Esophagus squamous epithelium (tissue), 5 donors: ENCODE results near the gene ABO. TPM values are rescaled to one million over a fixed set of nuclear protein-coding genes. Genes with fewer than 3 reads are reported as not detected.
"Not testable (repeated sequence)": the region's sequence is repeated elsewhere in the genome, so short reads cannot be mapped to it uniquely, and the experiment has no call there.

Experiments
- DNase-seq: peaks from one replicate; lab custom pipeline; 2025; lab: John Stamatoyannopoulos, UW
- H3K27ac ChIP-seq, 4 donors: fragments of 200-600 bp; sonication (generic); one replicate each; pipeline ENCODE4 v1.5.1; 2016 to 2019; ENCODE audit warnings: mild to moderate bottlenecking in 1 of 4
- H3K27me3 ChIP-seq, 4 donors: fragments of 200-600 bp; sonication (generic); 1 replicate in 3 of 4; 2 replicates in 1 of 4; pipeline versions ENCODE4 v1.5.1 to v1.6.0; 2017 to 2021; ENCODE audit warnings: antibody characterized with exemption in 1 of 4
- H3K36me3 ChIP-seq, 3 donors: fragments of 200-600 bp; sonication (generic); one replicate each; pipeline ENCODE4 v1.5.1; 2016 to 2019
- H3K4me1 ChIP-seq, 3 donors: fragments of 200-600 bp; sonication (generic); one replicate each; pipeline ENCODE4 v1.5.1; 2017 to 2019
- H3K4me3 ChIP-seq, 4 donors: fragments of 200-600 bp; sonication (generic); 1 replicate in 3 of 4; 2 replicates in 1 of 4; pipeline ENCODE4 v1.5.1; 2016 to 2019; ENCODE audit warnings: mild to moderate bottlenecking in 2 of 4, moderate library complexity in 1 of 4
- H3K9me3 ChIP-seq, 3 donors: fragments of 200-600 bp; sonication (generic); one replicate each; pipeline ENCODE4 v1.5.1; 2016 to 2019
- CTCF ChIP-seq, 6 experiments: fragments of 450-650 bp in 4 of 6; fragments of 200-600 bp in 2 of 6; sonication (generic) in 2 of 6; IDR thresholded peaks; one replicate each; pipeline ENCODE4 v1.5.1; 2016 to 2019; ENCODE audit warnings: antibody characterized with exemption in 6 of 6, mild to moderate bottlenecking in 4 of 6, moderate library complexity in 4 of 6
- POLR2A ChIP-seq, 4 donors: fragments of 450-650 bp; IDR thresholded peaks; one replicate each; pipeline ENCODE4 v1.6.1; 2017; ENCODE audit warnings: antibody characterized with exemption in 4 of 4, mild to moderate bottlenecking in 4 of 4, moderate library complexity in 3 of 4
- WGBS, 2 donors: methylation state at CpG; one replicate each; pipeline ENCODE4 v1.1.5; 2018; 5-methylcytosine and 5-hydroxymethylcytosine counted together
- intact Hi-C: fragments of 100-400 bp; cut with DNase I; formaldehyde crosslinking; loops from one replicate; pipeline ENCODE4 v1.15.0; 2022
- total RNA-seq, 4 donors: library from RNA; depleted of rRNA; stranded (reverse); fragments of >200 nt; gene quantifications; one replicate each; pipeline ENCODE4 v1.1.0, GENCODE V29; 2016
- donor health status: DM: yes; HTN: yes; CAD: no.

ABO gene
- total RNA-seq, 4 donors from 2014 or later: 3.4 to 48.8 (median 8.2) TPM

- Histone ChIP-seq H3K27me3 (peaks cover 0 to 28% (median 0%) of the 10 kb centered on the region in 4 donors), H3K9me3 (no peaks in the 10 kb centered on the region), H3K4me1 (peaks cover 21 to 35% (median 22%) of the 10 kb centered on the region in 3 donors), H3K27ac (peak overlapping the region; percentile 54 to 86 (median 77)), H3K4me3 (peak overlapping the region; percentile 9 to 50 (median 36)), H3K36me3 (no peaks in the 10 kb centered on the region)
- DNase-seq: no peak
- 12 to 47% methylated on average over 9 to 13 of the region's 25 CpGs for whole genome bisulfite sequencing, 2 donors
- intact Hi-C loops: no loop called here
- peak in 1 of 4 donors; percentile 11 for TF ChIP-seq POLR2A (IDR thresholded peaks at IDR 0.05)
- TF ChIP-seq CTCF (IDR thresholded peaks at IDR 0.05): no peak
Measured at GRCh38 chr9:133238272-133238850, 36.6 kb downstream of the ABO start.

DNA sequence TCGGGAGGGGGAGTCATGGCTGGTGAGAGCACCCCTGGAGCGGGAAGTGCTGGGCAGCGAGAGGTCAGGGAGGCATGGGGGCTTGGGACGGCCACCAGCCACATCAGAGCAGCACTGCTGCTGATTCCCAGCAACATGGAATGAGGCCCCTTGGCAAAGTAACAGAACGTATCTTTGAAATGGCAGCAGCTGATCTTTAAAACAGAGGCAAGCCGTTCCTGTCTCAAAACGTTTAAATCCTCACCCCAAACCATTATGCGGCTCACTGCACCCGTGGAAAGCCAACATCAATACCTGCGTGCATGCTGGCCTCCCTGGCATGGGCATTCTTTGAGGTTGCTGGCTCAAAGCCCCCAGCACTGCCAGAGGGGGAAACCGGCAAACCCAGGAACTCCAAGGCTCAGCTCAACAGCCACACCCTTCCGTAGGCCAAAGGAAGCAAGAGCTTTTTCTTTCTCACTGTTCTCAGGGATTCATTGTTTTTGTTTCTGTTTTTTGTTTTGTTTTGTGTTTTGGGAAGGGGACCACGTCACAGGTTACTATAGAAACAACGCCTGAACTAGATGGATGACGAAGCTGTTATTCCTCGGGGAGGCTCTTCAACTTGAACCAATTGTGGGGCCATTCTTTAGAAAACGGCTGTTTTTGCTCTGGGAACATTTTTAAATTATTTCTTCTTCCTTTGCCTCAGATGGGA lies 37.8 kb downstream of the ABO start:
- Histone ChIP-seq H3K27ac (peak overlapping the region; percentile 54 to 80 (median 77)), H3K27me3 (peaks cover 0 to 23% (median 0%) of the 10 kb centered on the region in 4 donors), H3K36me3 (no peaks in the 10 kb centered on the region), H3K4me3 (peak overlapping the region in 1 of 4 donors; percentile 18), H3K9me3 (no peaks in the 10 kb centered on the region), H3K4me1 (peaks cover 21 to 35% (median 22%) of the 10 kb centered on the region in 3 donors)
- TF ChIP-seq POLR2A (IDR thresholded peaks at IDR 0.05) (no peak), CTCF (IDR thresholded peaks at IDR 0.05) (no peak)
- no peak for DNase-seq
- intact Hi-C loops: no loop called here
- WGBS, 2 donors: 27% methylated on average over 12 to 13 of the region's 17 CpGs

GRCh38 chr9:133236291-133237034 lies 38.5 kb downstream of the ABO start:
- not testable (repeated sequence) for H3K4me3 ChIP-seq

DNA sequence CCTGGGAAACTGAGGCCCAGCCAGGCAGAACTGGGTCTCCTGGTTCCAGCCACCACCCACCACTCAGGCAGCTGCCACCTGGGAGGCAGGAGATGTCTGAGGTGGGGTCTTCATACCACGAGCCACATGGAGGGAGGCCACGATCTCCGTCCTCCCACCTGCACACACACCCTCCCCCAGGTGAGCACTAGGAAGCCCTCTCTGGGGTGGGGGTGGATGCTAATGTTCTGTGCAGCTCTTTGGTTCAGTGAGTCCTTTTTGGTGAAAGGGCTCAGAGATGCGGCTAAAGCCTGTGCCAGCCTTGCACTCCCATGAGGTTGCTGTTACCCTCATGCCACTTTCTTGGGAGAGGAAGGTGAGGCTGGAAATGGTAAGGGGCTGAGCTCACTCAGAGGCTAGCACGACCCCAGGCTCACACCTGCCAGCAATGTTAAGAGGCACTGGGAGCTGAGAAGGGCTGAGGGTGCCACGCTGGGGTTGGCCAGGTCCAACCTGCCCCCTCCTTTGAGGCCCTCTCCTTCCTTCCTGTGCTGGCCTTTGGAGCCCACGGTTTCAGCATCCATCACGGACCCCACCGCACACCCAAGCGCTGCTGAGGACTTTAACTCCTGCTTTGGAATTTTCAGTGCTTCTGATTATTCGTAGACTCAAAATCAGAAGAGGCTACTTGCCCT lies 39.3 kb downstream of the ABO start:
- WGBS, 2 donors: 41 to 80% methylated on average over 1 to 4 of the region's 11 CpGs
- peaks cover 21 to 35% (median 22%) of the 10 kb centered on the region in 3 donors for H3K4me1 ChIP-seq
- intact Hi-C loops: no loop called here
- H3K27me3 ChIP-seq: peaks cover 0 to 19% (median 0%) of the 10 kb centered on the region in 4 donors
- H3K4me3 ChIP-seq: no peak overlapping the region
- no peak for DNase-seq
- H3K27ac ChIP-seq: no peak overlapping the region
- no peaks in the 10 kb centered on the region for H3K36me3 ChIP-seq
- no peaks in the 10 kb centered on the region for H3K9me3 ChIP-seq
- TF ChIP-seq CTCF (IDR thresholded peaks at IDR 0.05) (no peak), POLR2A (IDR thresholded peaks at IDR 0.05) (no peak)

More at GRCh38 chr9:133236291-133237034, 38.5 kb downstream of the ABO start:
- Histone ChIP-seq H3K27me3 (peaks cover 0 to 22% (median 0%) of the 10 kb centered on the region in 4 donors), H3K4me1 (peaks cover 21 to 35% (median 22%) of the 10 kb centered on the region in 3 donors), H3K27ac (peak overlapping the region; percentile 54 to 80 (median 77))
- 75 to 83% methylated on average over 3 to 5 of the region's 19 CpGs for WGBS, 2 donors
- DNase-seq, H3K36me3 ChIP-seq, intact Hi-C loops, H3K9me3 ChIP-seq: not testable (repeated sequence)

GRCh38 chr9:133234577-133235322 lies 40.3 kb downstream of the ABO start:
- 60 to 77% methylated on average over 1 to 6 of the region's 31 CpGs for WGBS, 2 donors
- Histone ChIP-seq H3K4me3 (no peak overlapping the region), H3K27me3 (peaks cover 0 to 10% (median 0%) of the 10 kb centered on the region in 4 donors), H3K27ac (peak overlapping the region in 2 of 4 donors; percentile 21 to 49), H3K36me3 (no peaks in the 10 kb centered on the region), H3K4me1 (peaks cover 21 to 32% (median 22%) of the 10 kb centered on the region in 3 donors), H3K9me3 (no peaks in the 10 kb centered on the region)
- DNase-seq: no peak
- intact Hi-C loops: no loop called here
- TF ChIP-seq CTCF (IDR thresholded peaks at IDR 0.05): no peak
- TF ChIP-seq POLR2A (IDR thresholded peaks at IDR 0.05): no peak
